HCT116 (cell line): Measurements from ENCODE around the gene AKR1A1.

Experiments
- EZH2 ChIP-seq: fragments of 200-600 bp; sonication (generic); IDR thresholded peaks from 2 replicates; pipeline ENCODE4 v1.6.1; 2017; ENCODE audit warnings: antibody characterized with exemption, mixed run types
- EZH2phosphoT487 ChIP-seq: fragments of 200-600 bp; IDR thresholded peaks from 2 replicates; pipeline ENCODE4 v1.6.1; 2018; ENCODE audit warnings: antibody characterized with exemption, borderline replicate concordance
- FOSL1 ChIP-seq: IDR thresholded peaks from 2 replicates; pipeline ENCODE4 v1.6.1; 2012; ENCODE audit warnings: low read depth
- POLR2A ChIP-seq: IDR thresholded peaks from 2 replicates; pipeline ENCODE4 v1.7.0; 2011; ENCODE audit warnings: borderline replicate concordance; ENCODE audit not compliant: insufficient read depth, insufficient read length; ENCODE audit errors: extremely low read depth
- RAD21 ChIP-seq: IDR thresholded peaks from 2 replicates; pipeline ENCODE4 v1.6.1; 2012; ENCODE audit warnings: low read depth, mild to moderate bottlenecking
- SIN3A ChIP-seq: IDR thresholded peaks from 2 replicates; pipeline ENCODE4 v1.6.1; 2012; ENCODE audit warnings: low read depth
- SP1 ChIP-seq: IDR thresholded peaks from 2 replicates; pipeline ENCODE4 v1.6.1; 2012; ENCODE audit warnings: low read depth
- SRF ChIP-seq: IDR thresholded peaks from 2 replicates; pipeline ENCODE4 v1.6.1; 2012; ENCODE audit warnings: low read depth
- YY1 ChIP-seq: IDR thresholded peaks from 2 replicates; pipeline ENCODE4 v1.6.1; 2011; ENCODE audit warnings: low read length, low read depth, moderate library complexity, mild to moderate bottlenecking; ENCODE audit not compliant: insufficient replicate concordance; ENCODE audit errors: extremely low read depth
- ZFX ChIP-seq: fragments of 450-650 bp; IDR thresholded peaks from 2 replicates; pipeline ENCODE4 v1.6.1; 2017
- ZNF274 ChIP-seq: fragments of 200-500 bp; sonication (Bioruptor generic); IDR thresholded peaks from 2 replicates; pipeline ENCODE4 v1.6.1; 2014; ENCODE audit warnings: mild to moderate bottlenecking, low read depth, low read length, inconsistent platforms
- TF ChIP-seq, protein P1 (sequence below), 3 experiments: fragments of 200-600 bp in 1 of 3; sonication (generic) in 1 of 3; IDR thresholded peaks in 2 of 3; conservative IDR thresholded peaks in 1 of 3; 2 replicates each; pipeline ENCODE4 v1.5.1; 2012 to 2017; ENCODE audit warnings: low read depth in 2 of 3, low read length in 2 of 3, antibody characterized with exemption in 1 of 3, borderline replicate concordance in 1 of 3, control low read depth in 1 of 3, mild to moderate bottlenecking in 1 of 3, mixed read lengths in 1 of 3, mixed run types in 1 of 3, moderate library complexity in 1 of 3; ENCODE audit not compliant: insufficient read depth in 1 of 3

DNA sequence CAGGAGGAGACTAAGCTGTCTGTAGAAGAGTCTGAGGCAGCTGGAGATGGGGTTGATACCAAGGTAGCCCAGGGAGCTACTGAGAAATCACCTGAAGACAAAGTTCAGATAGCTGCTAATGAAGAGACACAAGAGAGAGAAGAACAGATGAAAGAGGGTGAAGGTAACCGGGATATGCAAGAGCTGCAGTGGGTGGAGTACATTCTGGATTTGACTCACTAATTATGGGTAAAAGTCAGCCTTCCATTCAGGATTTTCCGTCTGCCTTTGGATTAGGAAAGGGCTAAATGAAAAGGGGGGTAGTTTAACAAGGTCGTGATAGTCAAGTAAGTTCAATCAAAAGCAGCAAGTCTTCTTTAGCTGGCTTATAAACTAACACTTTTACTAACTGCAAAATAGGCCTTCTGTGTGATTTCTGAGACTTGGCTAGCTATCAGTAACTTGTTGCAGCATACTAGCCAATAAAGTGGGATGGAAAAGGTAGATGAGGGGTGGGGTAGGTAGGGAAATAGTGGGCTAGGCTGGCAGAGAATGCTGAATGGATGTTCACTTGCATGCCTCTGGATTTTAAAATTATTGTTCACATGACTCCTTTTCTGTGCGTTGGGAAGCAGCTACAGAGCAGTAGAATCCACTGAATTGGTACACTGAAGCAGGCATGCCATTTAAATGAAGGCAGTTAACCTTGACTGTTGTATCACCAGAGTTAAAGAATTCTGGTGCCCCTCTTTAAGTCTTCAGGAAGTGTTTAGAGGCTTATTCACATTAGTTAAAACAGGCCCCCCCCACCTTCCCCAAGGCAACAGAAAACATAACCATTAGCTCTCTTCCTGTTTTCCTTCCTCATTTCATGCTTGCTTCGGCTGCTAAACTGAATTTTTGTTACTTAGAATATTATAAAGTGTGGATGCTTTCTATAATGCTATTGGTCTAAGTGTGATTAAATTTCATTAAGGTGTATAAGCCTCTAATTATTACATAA, 57.8 kb downstream of the AKR1A1 start:
- TF ChIP-seq, protein P1, sequence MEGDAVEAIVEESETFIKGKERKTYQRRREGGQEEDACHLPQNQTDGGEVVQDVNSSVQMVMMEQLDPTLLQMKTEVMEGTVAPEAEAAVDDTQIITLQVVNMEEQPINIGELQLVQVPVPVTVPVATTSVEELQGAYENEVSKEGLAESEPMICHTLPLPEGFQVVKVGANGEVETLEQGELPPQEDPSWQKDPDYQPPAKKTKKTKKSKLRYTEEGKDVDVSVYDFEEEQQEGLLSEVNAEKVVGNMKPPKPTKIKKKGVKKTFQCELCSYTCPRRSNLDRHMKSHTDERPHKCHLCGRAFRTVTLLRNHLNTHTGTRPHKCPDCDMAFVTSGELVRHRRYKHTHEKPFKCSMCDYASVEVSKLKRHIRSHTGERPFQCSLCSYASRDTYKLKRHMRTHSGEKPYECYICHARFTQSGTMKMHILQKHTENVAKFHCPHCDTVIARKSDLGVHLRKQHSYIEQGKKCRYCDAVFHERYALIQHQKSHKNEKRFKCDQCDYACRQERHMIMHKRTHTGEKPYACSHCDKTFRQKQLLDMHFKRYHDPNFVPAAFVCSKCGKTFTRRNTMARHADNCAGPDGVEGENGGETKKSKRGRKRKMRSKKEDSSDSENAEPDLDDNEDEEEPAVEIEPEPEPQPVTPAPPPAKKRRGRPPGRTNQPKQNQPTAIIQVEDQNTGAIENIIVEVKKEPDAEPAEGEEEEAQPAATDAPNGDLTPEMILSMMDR (IDR thresholded peaks at IDR 0.05 in 2 of 3, conservative IDR thresholded peaks at IDR 0.05 in 1 of 3; ENCODE audit: borderline replicate concordance in 1 of 3, insufficient read depth in 1 of 3, low read depth in 2 of 3, low read length in 2 of 3): no peak
- TF ChIP-seq FOSL1 (no peak), POLR2A (no peak), SIN3A (no peak), EZH2phosphoT487 (no peak), YY1 (no peak), RAD21 (no peak), SRF (no peak), SP1 (no peak), ZFX (no peak), ZNF274 (no peak), EZH2 (no peak)
